Left forelimb (tissue), 1 donor: ENCODE data around the gene CPLX1.

Experiments
- DNase-seq: peaks from one replicate; pipeline ENCODE4 v3.0.0-alpha.2; 2018; ENCODE audit warnings: low spot score

CPLX1 gene

GRCh38 chr4:855880-856224 lies 29.9 kb upstream of the CPLX1 start:
- DNase-seq, result no peak

- no peak for DNase-seq
Observed at GRCh38 chr4:854356-854755, 28.4 kb upstream of the CPLX1 start.

GRCh38 chr4:853416-853781 lies 27.5 kb upstream of the CPLX1 start:
- no peak for DNase-seq

DNA sequence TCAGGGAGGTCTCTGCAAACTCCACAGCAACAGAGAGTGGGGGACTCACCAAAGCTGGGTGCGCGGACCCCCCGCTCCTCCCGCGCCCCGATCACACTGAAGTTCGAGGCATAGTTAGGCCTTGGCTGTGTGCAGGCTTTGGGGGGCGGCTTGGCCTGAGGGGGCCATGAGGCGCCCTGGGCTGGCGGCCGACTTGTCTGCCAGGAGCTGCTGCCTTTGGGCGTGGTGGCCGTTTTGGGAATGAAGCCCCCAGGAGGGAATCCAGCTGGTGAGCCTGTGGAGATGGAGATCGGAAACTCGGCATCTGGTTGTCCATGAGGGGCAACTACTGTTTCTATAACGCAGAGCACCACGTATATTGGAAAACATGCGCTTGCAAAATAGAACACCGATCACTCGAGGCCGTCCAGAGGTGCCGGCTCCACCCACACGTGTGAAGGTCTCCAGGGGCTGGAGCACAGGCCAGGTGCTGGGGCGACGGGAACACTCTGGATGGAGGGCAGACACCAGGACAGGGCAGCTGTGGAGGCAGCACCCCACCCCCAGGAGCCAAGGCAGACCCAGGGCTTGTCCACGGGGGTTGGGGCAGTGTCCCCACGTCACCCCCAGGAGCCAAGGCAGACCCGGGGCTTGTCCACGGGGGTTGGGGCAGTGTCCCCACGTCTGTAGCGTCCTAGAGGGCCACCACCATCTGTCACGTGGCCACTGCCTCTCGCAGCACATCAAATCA lies 25.9 kb upstream of the CPLX1 start:
- no peak for DNase-seq

- DNase-seq, result no peak
Observed at GRCh38 chr4:850323-850945, 24.5 kb upstream of the CPLX1 start.

GRCh38 chr4:849478-850175 lies 23.7 kb upstream of the CPLX1 start:
- no peak for DNase-seq

GRCh38 chr4:848803-849477 lies 23.0 kb upstream of the CPLX1 start:
- no peak for DNase-seq

DNA sequence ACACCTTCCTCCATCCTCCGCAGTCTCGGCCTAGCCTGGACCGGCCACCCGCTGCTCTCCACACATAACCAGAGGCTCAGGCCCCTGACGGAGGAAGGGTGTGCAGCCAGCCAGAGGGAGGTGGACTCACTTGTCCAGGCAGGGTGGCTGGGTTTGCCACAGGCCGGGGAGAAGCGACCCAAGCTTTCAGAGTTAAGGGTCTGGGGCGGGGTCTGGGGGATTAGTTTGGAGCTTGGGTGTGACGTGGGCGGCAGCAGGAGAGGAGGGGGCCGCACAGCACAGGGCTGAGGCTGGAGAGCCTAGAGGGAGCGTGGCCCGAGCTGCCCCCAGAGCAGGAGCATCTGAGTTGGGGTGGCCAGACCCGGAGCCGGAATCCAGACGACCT lies 22.4 kb upstream of the CPLX1 start:
- no peak for DNase-seq

DNA sequence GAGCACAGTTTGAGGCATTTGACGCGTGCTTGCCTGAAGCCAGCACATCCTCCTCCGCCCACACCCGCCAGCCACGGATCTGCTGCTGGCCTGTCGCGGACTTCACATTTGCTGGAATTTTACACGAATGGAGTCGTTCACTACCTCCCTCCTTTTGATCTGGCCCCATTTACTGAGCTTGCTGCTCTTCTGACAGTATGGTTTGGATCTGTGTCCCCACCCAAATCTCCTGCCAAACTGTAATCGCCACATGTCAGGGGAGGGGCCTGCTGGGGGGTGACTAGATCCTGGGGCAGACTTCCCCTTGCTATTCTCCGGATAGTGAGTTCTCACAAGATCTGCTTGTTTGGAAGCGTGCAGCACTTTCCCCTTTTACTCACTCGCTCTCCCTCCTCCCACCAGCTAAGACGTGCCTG lies 19.9 kb upstream of the CPLX1 start:
- no peak for DNase-seq

DNA sequence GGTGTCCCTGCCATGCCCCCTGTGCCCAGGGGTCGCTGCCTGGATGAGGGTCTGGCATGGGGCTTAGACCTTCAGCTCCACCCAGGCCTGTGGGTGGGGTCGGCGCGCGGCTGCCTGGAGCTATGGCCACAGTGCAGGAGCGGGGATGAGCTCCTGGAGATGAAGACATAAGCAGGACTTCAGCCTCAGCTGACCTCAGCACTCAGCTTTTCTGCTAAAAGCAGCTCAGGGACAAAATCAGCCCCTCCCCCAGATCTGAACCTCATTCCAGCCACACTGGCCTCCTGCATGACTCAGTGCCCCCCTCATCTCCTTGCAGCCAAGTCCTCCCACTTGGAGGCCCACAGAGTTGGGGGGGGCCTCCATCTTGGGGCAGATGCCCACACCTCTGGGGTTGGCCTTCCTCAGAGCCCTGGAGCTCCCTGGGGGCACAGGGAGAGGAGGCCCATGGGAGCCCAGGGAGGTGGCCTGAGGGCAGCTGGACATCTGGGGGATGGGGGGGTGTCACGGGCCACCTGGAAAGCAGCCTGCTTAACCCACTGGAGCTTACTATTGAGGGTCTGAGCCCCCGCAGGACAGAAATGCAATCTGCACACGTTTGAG lies 19.4 kb upstream of the CPLX1 start:
- no peak for DNase-seq

DNA sequence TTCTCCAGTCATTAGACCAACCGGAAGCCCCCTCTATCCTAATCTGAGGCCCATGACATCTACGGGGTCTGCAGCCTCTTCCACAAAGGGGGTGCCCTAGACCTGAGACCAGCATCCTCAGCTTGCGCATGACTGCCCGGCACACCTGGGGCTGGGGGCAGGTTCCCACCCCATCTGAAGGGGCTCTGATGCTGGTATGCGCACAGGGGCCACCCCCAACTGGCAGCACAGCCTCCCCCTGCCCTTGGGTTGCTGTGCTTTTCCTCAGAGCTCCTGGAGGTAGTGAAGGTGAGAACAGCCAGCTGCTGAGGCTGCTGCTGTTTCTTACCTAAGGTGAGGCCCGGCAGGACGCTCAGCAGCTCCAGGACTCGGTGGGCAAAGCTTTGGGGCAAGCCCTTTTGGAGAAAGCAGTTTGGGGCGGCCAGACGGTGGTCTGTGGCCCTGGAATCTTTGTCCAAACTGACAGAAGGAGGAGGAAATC lies 18.9 kb upstream of the CPLX1 start:
- no peak for DNase-seq

DNA sequence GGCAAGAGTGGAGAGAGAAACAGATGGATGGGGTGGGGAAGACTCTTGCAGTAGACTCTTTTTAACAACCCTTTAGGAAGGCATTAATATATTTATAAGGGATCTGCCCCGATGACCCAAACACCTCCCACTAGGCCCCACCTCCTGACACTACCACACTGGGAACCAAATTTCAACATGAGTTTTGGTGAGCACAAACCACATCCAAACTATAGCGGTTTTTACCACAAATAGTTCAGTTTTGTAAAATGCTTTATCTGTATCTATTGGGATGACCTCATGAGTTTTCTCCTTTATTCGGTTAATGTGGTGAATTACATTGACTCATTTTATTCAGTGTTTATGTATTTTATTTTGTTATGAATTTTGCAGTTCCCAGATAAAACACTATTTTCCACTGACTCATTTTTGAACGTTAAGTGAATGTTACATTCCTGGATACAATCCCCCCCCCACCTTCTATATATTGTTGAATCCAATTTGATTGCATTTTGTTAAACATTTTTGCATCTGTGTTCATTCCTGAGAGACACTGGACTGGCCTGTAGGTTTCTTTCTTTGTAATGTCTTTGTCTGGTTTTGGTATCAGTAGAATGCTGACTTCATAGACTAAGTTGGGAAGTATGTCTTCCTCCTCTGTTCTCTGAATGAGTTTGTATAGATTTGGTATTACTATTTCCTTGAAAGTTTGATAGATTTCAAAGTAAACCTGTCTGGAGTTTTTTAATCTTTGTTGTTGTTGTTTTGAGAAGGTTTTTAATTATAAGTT lies 13.9 kb upstream of the CPLX1 start:
- DNase-seq, result no peak

- no peak for DNase-seq
Observed at GRCh38 chr4:837772-838171, 11.8 kb upstream of the CPLX1 start.

DNA sequence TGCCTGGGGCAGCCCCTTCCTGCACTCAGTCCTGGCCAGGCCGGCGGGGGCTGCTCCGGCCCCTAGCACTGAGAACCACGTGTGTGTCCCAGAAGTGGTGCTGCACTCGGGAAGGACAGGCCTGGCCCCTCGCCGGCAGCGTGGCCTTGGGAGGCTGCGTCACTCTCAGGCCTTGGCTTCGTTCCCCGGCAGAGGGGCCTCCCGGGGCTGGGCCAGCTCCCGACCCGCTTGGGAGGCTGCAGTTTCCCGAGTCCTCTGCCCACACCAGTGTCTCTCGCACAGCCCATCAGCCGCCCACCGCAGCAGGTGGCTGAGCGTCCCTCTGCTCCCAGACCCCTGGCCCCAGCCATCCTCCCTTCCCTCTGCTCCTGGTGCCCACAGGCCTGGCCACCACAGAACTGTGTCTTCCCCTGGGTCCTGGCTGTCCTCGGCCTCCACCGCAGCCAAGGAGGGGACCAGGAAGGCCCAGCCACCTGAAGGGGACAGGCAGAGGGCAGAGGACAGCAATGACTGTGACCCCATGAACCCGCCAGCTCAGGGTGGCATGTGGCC lies 10.9 kb upstream of the CPLX1 start:
- no peak for DNase-seq

- DNase-seq, result no peak
Observed at GRCh38 chr4:836003-836511, 10.1 kb upstream of the CPLX1 start.

DNA sequence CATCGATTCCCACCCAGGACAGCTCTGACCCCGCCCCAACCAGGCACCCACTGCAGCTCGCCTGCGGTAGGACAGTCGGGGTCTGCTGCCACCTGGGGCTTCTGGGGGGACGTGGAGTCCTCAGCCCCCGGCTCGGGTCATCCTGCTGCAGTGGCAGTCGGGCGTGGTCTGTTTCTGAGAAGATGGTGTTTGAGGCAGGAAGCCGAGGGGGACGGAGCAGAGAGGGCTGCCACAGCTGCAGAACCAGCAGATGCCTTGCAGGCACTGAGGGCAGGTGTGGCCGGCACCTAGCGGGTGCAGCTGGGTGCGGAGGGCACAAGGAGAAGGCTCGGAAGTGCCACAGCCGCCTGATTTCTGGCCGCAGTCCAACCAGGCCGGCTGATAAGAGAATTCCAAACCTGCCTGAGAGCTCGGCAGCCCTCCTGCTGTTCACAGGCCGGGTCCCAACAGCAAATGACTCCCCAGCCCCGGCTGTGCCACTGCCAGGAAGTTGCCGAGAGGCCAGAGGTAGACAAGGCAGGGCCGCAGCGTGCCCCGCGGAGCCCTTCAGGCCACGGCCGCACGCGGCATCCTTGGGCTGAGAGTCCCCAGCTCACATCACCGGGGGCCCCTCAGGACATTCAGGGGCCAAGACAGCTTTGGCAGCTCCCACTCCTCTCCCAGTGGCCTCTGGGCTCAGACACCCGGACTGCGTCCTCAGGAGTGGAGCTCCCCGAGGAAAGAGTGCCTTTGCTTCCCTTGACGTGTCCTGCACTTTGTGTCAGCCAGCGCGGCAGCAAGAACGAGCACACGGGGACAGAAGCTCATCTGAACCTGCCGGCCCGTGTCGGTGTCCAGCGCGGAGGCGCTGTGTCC lies 9.4 kb upstream of the CPLX1 start:
- DNase-seq, result no peak

DNA sequence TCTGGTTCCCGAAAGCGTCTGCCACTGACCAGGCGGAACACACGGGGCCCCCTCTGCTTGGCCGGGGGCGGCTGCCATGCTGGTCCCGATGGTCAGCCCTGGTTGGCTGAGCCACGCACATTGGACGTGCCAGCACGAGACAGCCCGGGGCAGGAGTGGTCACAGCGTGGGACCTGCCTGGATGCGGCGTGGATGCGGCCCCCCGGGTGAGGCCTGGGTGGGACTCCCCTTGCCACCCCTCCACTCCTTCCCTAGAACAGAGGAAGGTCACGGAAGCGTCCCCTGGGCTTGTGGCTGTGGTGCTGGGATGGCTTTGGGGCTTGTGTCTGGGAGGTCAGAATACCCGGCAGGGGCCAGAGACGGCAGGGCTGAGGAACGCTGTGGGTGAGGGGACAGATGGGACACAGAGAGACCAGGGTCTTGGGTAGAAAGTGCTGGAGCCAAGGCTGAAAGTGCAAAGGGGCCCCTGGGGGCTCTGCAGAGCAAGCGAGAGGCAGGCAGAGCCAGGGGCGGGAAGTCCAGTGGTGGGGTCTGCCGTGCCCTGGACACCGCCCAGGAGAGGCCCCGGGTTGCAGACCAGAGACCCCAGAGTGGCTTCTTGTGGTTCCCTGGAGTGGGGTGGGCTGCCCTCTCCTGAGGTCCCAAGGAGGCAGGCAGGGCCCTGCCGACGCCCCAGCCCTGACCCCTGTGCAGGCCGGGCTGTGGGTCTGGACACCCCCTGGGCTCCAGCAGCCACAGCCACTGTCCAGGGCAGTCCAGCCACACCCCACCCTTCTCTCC lies 8.6 kb upstream of the CPLX1 start:
- no peak for DNase-seq

- DNase-seq, result no peak
Observed at GRCh38 chr4:833731-834367, 7.9 kb upstream of the CPLX1 start.

- DNase-seq, result no peak
Observed at GRCh38 chr4:833156-833555, 7.2 kb upstream of the CPLX1 start.
